Measurements from ENCODE around the gene MAGI1.
A peak's percentile ranks its signal among the peaks of the same experiment; 100 is the strongest.

The MAGI1 gene

DNA sequence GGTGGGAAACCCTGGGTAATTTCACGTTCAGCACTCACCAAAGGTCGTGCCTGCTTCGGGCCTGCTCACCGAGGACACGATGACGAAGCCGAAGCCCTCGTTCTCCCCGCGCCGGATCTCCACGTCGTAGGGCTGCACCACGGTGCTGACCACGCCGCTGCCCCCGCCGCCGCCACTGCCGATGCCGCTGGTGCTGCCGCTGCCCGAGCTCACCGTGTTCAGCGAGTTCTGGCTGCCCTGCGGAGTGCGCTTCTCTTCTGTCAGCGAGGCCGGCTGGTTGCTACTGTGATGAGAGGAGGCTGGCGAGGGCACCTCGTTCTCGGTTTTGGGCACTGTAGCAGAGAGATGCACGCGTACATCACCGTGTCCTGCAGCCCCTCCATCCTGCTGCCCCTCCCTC, 659.5 kb downstream of the MAGI1 start:
- no peak for DNase-seq

GRCh38 chr3:65377637-65378036, 661.1 kb downstream of the MAGI1 start:
- DNase-seq = no peak

DNA sequence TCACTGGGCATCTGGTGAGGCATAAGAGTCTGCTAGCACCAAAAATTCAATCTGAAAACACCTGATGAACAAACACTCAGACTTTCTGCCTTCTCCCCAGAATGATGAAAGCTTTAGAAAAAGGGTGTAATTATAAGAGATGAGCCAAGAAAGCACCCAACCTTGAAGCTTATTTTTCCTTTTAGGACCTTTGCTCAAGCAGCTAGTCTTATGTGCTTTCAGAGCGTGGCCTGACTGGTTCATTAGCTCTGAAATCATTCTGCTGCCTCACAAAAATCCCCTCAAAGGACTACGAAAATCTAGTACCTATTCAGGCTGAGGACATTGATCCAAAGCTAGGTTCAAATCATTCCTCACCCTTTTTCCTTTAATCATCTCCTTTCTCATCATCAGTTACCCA, 662.3 kb downstream of the MAGI1 start:
- no peak for DNase-seq

DNA sequence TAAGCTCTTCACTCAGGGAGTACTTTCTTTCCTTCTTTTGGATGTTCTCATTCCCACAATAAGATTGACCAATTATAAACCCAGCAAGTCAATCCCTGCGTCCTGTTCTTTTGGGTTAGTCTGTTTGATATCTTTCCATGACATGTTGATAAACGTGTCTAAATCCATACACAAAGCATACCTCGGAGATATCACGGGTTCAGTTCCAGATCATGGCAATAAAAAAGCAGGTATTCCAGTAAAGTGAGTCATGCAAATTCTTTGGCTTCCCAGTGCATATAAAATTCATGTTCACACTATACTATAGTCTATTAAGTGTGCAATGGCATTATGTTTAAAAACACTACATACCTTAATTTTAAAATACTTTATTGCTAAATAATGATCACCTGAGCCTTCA, 667.7 kb downstream of the MAGI1 start:
- no peak for DNase-seq

DNA sequence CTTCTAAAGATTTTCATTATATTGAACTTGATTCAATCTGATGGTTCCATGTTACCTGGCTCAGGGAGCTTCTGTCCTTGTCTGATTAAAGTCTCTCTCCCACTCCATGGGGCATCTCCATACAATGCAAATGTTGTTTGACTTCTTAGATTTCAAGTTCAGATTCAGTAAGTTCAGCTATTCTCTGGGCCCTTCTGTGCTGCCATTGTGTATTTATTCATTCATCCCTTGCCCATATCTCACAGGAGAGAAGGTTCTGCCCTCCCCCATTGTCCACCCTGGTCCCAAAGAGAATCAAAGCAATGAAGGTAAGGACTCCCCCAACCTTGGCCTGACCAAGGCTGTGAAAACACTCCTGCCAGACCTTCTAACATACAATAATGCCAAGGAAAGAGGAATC, 669.9 kb downstream of the MAGI1 start:
- DNase-seq = no peak

- no peak for DNase-seq
These were observed 676.0 kb downstream of the MAGI1 start for GRCh38 chr3:65362688-65363087.

DNA sequence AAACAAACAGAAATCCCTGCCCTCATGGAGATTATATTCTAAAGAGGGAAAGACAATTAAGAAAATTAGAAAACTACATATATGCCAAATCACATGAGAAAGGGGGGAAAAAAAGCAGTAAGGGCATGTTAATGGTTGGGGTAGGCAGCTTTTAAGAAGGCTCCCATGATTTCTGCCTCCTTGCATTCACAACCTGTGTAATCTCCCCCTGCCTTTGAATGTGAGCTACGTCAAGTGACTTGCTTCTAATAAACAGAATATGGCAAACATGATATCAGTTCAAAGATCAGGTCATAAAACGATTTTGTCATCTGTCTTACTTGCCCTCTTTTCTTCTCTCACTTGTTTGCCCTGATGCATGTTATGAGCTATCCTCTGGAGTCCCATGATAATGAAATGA, 677.3 kb downstream of the MAGI1 start:
- no peak for DNase-seq

DNA sequence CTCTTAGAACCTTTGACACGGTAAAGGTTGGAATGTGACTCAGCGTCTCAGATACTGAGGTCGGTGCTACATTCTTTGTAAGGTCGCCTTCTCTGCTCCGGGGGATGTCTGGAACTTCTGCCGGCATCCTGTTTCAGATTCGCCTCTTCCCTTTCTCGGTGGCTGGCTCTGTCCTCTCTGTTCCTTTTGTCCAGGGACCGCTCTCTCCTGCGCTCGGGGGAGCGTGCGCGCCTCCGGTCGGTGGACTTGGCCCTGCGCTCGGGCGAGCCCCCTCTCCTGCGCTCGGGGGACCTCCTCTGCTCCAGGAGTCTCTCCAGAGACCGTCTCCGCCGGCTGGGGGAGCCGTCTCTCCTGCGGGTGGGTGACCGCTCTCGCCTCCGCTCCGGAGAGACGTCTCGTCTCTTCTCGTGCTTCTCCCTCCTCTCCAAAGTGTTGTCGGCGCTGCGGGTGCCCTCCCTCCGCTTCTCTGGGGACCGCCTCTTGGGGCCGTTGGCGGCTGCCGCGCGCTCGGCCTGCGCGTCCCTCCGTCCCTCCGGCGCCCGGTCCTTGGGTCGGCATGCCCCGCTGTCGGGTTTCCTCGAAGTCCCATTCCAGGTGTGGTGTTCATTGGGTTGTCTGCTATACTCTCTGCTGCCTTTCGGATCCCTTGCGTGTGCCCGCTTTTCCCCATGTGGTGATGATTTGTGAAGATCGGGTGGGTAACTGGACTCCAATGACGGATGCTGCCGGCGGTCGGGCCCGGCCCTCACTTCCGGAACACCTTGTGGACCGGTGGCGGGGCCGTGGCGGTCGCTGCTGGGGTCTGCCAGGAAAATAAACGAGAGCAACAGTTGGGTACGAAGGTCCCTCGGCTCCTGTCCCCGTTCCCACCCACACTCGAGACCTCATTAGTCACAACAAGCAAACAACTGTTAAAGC, 682.1 kb downstream of the MAGI1 start:
- DNase-seq = no peak

DNA sequence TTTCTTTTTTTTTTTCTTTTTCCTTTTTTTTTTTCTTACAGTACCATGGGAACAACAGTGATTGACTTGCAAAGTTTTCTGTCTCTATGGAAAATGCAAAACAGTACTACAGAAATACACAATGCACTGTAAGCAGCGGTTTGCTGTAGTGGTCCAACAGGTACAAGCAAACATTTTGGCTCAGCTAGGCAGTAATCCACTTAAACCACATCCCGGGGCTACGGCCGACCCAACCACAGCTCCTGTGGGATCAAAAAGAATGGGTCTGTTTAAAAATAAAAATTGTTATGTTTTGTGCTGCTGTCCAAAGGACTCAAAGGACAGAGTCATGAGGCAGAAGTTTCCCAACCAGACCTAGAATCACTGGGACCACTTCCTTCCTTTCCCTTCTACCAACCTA, 683.8 kb downstream of the MAGI1 start:
- no peak for DNase-seq

GRCh38 chr3:65352951-65353350, 685.8 kb downstream of the MAGI1 start:
- no peak for DNase-seq

DNA sequence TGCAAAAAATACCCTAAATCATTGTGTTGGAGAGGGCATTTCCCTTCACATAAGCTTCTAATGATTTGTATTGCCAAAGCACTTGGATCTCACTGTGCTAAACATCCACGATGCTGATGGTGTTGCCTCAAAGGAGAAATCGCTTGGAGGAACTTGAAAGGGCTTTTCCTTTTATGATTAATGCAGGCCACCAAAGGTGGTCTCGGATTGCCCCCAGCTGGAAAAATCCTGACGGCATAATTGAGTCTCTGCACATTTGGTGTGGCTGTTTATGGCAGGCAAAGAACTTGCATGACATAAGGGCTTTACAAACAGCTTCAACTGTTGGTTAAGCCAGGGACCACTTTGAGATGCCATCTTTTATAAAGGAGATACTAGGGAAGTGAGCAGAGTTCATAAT, 687.0 kb downstream of the MAGI1 start:
- DNase-seq = no peak

- DNase-seq = no peak
These were observed 687.8 kb downstream of the MAGI1 start for GRCh38 chr3:65350801-65351476.

DNA sequence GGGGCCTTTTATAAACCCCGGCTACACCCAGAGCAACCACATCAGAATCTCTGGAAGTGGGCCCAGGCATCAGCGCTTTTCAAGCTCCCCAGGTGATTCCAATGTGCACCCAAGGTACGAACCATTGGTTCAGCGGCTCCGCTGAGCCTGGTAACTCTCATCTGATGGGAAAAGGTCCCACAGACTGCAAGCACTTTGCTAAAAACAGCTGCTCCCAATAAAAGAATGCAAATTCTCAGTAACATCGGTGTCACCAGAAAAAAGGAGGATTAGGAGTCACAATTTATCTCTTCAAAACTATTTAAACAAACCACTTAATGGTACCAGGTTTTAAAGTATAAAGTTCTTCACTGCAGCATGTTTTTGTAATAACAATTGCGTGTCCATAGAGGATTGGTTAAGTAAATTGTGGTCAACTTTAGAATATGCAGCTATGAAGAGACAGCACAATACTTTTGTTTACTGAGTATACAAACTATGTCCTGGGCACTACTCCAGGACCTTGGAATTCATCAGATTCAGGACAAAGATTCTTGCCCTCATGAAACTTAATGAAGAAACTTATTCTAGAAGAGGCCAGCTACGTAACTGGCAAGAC, 690.2 kb downstream of the MAGI1 start:
- DNase-seq = no peak

- DNase-seq = no peak
These were observed 691.6 kb downstream of the MAGI1 start for GRCh38 chr3:65347166-65347565.

DNA sequence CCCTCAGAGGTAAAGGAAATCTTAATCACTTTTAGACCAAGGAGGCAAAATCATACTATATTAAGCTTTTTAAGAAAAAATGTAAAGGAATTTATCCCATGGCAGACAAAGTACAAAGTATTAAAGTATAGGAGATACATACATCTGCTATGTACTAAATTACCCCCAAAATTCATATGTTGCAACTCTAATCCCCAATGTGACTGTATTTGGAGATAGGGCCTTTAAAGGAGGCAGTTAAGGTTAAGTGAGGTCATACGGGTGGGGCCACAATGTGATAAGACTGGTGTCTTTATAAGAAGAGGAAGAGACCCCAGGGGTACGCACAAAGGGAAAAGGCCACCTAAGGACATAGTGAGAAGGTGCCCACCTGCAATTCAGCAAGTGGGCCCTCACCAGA, 693.9 kb downstream of the MAGI1 start:
- no peak for DNase-seq

- DNase-seq = no peak
These were observed 694.3 kb downstream of the MAGI1 start for GRCh38 chr3:65344444-65344843.

GRCh38 chr3:65343736-65344135, 695.0 kb downstream of the MAGI1 start:
- no peak for DNase-seq

DNA sequence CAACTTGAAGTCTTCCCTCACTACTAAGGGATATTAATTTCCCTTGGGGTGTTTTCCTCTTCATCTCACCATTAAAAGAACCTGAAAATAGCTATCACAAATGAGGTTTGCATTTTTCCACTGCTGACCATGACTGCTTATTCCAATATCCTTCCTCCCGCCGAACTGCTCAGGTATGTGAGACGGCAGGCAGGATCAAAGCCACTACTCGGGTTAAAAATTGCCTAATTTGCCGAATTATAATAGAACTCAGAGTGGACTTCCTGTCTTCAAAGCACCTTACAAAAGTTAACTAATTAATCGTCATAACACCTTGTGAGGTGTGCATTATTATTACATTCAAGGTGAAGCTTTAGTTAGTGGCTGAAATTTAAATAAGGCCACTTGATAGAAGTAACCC, 695.7 kb downstream of the MAGI1 start:
- no peak for DNase-seq

DNA sequence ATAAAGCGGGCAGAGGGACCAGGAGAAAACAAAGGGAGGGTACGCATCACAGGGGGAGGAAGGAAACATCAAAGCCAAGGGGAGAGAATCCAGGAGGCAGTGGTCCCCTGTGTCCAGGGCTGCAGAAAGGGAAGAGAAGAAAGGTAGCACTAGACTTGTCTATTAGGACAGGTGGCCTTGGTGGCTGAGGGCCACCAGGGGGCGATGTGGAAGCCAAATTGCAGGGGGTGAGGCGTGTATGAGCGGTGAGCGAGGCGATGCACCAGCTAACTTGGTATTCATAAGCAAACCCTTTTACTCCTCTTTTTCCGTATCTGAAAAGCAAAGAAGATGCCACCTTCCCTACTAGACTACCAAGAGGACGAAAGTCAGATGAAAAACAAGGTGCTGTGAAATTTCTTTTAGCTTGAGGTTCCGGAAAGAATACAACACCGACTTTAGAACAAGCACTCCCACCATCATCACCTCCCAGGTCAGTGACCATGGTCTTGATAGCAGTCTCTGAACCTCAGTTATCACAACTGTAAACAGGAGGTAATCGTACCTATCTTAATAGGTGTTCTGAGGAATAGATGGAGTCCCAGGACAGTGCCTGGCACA, 696.5 kb downstream of the MAGI1 start:
- no peak for DNase-seq

DNA sequence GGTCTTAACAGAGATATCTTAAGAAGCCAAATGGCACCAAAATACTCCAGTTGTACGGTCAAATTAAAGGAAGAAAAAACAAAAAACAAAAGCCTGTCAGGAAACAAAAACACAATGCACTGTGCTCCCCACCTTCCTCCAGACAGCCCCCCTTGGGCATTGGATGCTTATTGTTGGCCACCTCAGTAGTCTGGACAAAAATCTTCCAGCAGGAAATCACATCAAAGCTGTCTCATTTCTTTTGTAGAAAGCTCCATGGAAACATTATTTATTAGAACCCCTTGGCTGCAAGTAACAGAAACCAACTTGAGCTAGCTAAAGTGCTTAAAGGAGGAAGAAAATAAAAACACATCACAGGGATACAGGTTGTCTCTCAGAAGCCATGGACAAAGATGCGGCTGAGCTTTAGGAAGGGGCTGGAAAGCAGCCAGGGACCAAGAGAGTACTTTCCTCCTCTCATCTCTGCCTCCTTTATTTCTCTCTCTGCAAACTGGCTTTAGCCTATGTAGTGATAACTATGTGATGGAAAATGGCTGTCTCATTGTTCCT, 699.5 kb downstream of the MAGI1 start:
- no peak for DNase-seq

DNA sequence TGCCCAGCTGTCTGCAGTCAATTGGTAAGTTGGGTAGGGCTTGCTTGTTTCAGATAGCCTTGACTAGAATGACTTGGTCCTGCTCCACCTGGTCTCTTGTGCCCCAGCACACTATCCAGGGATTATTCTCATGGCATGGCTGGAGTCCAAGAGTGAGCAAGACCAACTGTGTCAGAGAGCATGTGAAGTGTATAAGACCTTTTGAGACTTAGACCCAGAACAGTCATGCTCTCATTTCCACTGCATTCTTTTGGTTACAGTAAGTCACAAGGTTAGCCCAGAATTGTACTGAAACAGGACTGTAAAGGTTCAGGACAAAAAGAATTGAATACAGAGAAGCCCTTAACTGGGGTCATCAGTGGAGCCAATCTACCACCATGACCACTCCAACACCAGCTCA, 700.1 kb downstream of the MAGI1 start:
- DNase-seq = peak; percentile 7

GRCh38 chr3:65335587-65335986, 703.1 kb downstream of the MAGI1 start:
- no peak for DNase-seq

GRCh38 chr3:65334045-65334665, 704.6 kb downstream of the MAGI1 start:
- peak; percentile 73 for DNase-seq
